Epithelial cell of prostate (primary cell): Measurements from ENCODE around the gene GPR62.
"Not testable (repeated sequence)": the region's sequence is repeated elsewhere in the genome, so short reads cannot be mapped to it uniquely, and the experiment has no call there.

Source experiments
- DNase-seq: peaks from one replicate; pipeline ENCODE4 v3.0.0-alpha.2; 2011; ENCODE audit warnings: low read depth, low spot score
- H3K27ac ChIP-seq: fragments of 450-650 bp; 2 replicates; pipeline ENCODE4 v1.5.1; 2017; ENCODE audit warnings: mild to moderate bottlenecking

The GPR62 gene

GRCh38 chr3:51955175-51955892, at the start of gene GPR62:
Gene GPR62 (plus strand): TSS chr3:51955381. CDS start chr3:51955653, 272 bp downstream.
- DNase-seq: no peak
- H3K27ac ChIP-seq: no peak within 1 kb of the TSS

GRCh38 chr3:51908026-51908425, 47.2 kb upstream of the GPR62 start:
- H3K27ac ChIP-seq: peak overlapping the region; percentile 58
- no peak for DNase-seq

- DNase-seq: no peak
- H3K27ac ChIP-seq: no peak overlapping the region
These were observed 38.8 kb upstream of the GPR62 start for GRCh38 chr3:51916418-51916817.

GRCh38 chr3:51921081-51921578, 34.1 kb upstream of the GPR62 start:
- no peak for DNase-seq
- H3K27ac ChIP-seq: no peak overlapping the region

GRCh38 chr3:51927061-51927977, 27.9 kb upstream of the GPR62 start:
- no peak for DNase-seq
- H3K27ac ChIP-seq: no peak overlapping the region

- H3K27ac ChIP-seq: no peak overlapping the region
- no peak for DNase-seq
These were observed 26.7 kb upstream of the GPR62 start for GRCh38 chr3:51928438-51928837.

- H3K27ac ChIP-seq, DNase-seq: not testable (repeated sequence)
These were observed 26.2 kb upstream of the GPR62 start for GRCh38 chr3:51928981-51929380.

- no peak overlapping the region for H3K27ac ChIP-seq
- DNase-seq: no peak
These were observed 25.7 kb upstream of the GPR62 start for GRCh38 chr3:51929420-51930003.

- no peak overlapping the region for H3K27ac ChIP-seq
- no peak for DNase-seq
These were observed 24.7 kb upstream of the GPR62 start for GRCh38 chr3:51930439-51930838.

- no peak for DNase-seq
- no peak overlapping the region for H3K27ac ChIP-seq
These were observed 23.4 kb upstream of the GPR62 start for GRCh38 chr3:51931756-51932155.

GRCh38 chr3:51932471-51933370, 22.5 kb upstream of the GPR62 start:
- no peak for DNase-seq
- no peak overlapping the region for H3K27ac ChIP-seq

- H3K27ac ChIP-seq: no peak overlapping the region
- no peak for DNase-seq
These were observed 21.6 kb upstream of the GPR62 start for GRCh38 chr3:51933471-51934138.

GRCh38 chr3:51934139-51934850, 20.9 kb upstream of the GPR62 start:
- no peak for DNase-seq
- H3K27ac ChIP-seq: no peak overlapping the region

- no peak overlapping the region for H3K27ac ChIP-seq
- no peak for DNase-seq
These were observed 19.9 kb upstream of the GPR62 start for GRCh38 chr3:51934991-51935885.

- DNase-seq: no peak
- H3K27ac ChIP-seq: no peak overlapping the region
These were observed 19.1 kb upstream of the GPR62 start for GRCh38 chr3:51935886-51936755.

GRCh38 chr3:51937014-51937413, 18.2 kb upstream of the GPR62 start:
- no peak overlapping the region for H3K27ac ChIP-seq
- no peak for DNase-seq
